AG09309 (cell line): ENCODE measurements around the gene MKLN1.

Source experiments
- DNase-seq: peaks from one replicate; pipeline ENCODE4 v3.0.0-alpha.2; 2010; ENCODE audit warnings: low read depth
- H3K4me3 ChIP-seq: 2 replicates; pipeline ENCODE4 v1.5.1; 2011; ENCODE audit warnings: mild to moderate bottlenecking, low read depth, low read length, moderate library complexity; ENCODE audit not compliant: control insufficient read depth
- CTCF ChIP-seq: IDR thresholded peaks from 2 replicates; pipeline ENCODE4 v1.5.1; 2011; ENCODE audit warnings: mild to moderate bottlenecking, low read depth, low read length, inconsistent platforms; ENCODE audit not compliant: insufficient read depth, control insufficient read depth; ENCODE audit errors: missing control alignments

The MKLN1 gene

GRCh38 chr7:131489196-131489595 lies 161.5 kb downstream of the MKLN1 start:
- DNase-seq: no peak
- no peak for TF ChIP-seq CTCF
- no peak overlapping the region for H3K4me3 ChIP-seq

DNA sequence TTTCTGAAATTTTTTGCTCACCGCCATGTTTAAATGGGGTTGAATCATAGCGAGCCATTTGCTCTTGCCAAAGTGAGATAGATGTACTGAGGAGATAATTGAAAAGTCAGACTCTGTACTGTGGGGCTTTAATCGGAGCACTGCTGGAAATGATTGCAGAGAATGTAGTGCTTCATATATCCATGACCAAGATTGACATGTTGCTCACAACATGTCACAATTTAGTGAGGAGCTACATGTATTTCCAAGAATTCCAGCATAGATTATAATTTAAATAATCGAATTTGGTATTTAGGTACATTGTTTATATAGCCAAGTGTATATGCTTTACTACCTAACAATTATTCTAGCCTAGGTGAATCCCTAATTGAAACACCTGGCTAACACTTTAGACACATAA lies 162.2 kb downstream of the MKLN1 start:
- no peak overlapping the region for H3K4me3 ChIP-seq
- no peak for DNase-seq
- TF ChIP-seq CTCF: no peak

DNA sequence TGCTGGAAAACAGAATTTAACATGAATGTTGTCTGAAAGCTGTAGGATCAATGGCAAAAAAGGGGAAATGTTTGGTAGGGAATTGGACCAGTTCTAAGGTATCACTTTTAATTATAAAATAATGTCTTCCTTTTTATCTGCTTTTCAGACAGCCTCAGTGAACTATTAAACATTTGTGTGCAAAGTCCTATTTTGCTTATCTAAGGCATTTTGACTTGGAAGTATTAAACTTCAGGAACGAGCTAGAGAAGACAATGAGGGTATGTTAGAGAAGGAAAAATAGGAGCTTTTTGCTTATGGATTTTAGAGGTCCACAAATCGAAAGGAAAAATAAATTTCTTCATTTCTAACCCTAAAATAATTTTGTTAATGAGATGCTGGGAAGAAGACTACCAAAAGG lies 165.4 kb downstream of the MKLN1 start:
- no peak for DNase-seq
- no peak overlapping the region for H3K4me3 ChIP-seq
- TF ChIP-seq CTCF: no peak

DNA sequence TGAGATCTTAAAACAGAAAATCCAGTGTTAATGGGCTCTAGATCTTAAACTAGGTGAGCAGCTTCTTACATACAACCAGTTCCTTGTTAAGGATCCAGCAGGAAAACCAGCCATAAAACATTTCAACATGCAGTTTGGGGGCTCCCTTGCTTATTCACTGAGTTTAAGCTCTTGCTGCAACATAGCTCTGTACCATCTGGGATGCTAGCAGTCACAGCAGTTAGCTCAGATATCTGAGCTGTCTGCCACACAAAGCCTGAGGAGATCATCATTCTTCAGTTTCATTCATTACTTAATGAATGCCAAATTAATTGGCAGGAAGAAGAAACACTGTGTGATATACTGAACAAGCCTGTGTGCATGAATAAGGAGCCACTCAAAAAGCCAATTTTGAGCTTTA lies 165.9 kb downstream of the MKLN1 start:
- H3K4me3 ChIP-seq: no peak overlapping the region
- DNase-seq: no peak
- no peak for TF ChIP-seq CTCF

DNA sequence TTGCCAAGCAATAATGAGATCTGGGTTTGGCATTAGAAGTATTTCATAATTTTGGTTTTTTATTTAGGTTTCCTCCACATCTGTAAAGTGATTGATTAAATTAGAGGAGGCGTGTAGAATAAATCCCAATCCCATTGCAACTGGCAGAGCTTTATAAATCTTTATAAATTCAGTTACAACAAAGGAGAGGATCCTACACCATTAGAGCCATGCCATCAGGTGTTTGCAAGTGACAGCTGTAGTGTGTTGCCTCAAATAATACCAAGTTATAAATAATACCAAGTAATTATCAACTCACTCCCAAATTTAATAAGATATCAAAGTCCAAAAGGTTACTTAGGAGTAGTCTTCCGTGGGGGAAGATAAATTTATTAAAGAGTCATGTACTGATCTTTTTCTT lies 166.5 kb downstream of the MKLN1 start:
- no peak for TF ChIP-seq CTCF
- no peak for DNase-seq

DNA sequence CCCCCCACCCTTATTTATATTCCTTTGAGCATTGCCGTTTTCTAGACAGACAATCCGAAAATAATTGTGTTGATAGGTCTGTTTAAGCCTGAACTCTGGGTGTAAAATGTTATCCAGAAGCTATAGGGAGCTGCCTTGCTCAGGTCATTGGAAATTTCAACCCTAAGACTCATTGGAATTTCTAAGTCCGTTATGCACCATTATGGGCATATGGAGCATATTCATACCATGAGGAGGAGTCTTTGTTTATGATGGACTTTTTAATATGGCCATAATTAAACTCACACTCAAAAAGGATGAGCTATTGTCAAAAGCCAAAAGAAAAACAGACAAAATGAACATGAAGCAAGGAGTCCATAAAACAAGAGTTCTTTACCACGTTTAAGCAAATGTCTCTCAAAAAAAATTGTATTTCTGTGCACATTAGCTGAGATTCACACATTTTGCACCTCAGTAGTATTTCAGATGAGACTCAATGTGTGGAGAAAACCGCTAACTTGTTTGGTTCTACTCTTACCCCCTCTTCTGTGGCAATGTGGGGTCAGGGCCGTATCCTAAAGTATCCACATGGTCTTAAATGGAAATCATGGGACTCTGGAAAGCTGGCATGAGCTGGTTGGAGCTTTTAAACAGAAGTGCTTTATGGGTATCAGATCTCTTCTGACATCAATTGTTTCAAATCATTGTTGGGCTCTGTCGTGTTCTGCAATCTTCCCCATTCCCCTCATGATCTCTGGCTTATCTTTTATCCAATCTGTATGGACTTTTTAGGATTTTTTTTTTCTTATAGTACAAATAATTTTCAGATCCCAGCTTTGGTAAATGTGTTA lies 168.2 kb downstream of the MKLN1 start:
- no peak overlapping the region for H3K4me3 ChIP-seq
- no peak for TF ChIP-seq CTCF
- DNase-seq: no peak

More for the DNA sequence above, 166.5 kb downstream of the MKLN1 start:
- H3K4me3 ChIP-seq: no peak overlapping the region

DNA sequence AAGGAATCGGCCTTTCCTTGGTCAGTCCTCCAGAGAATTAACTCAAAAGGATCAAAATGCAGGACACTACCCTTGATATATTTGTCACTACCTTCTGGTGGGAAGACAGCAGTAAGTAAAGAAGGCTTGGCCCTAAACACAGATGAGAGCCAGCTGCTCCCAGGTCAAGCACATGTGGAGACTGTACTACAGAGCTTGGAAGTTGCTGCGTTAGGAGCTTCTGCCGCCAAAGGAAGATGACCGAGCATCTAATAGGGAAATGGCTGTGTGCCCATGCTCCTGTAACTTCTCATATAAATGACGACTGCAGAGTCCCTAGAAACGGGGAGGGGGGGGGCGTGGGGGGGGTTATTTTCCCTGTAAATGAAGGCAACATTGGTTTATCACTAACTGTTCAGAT lies 169.8 kb downstream of the MKLN1 start:
- no peak overlapping the region for H3K4me3 ChIP-seq
- TF ChIP-seq CTCF: no peak
- DNase-seq: no peak
